NT2/D1 (cell line): ENCODE results near the gene DNAH1.

ENCODE experiments used
- SUZ12 ChIP-seq: IDR thresholded peaks from 2 replicates; pipeline ENCODE4 v1.6.1; 2011; ENCODE audit not compliant: insufficient read length, insufficient read depth; ENCODE audit errors: extremely low read depth
- YY1 ChIP-seq: IDR thresholded peaks from 2 replicates; pipeline ENCODE4 v1.6.1; 2011; ENCODE audit not compliant: insufficient read length, insufficient read depth
- ZNF274 ChIP-seq: IDR thresholded peaks from 2 replicates; pipeline ENCODE4 v1.6.1; 2011; ENCODE audit warnings: mild to moderate bottlenecking, low read depth, low read length

GRCh38 chr3:52345521-52346109, 29.5 kb downstream of the DNAH1 start:
- TF ChIP-seq SUZ12 (no peak), ZNF274 (no peak), YY1 (no peak)
